Mucosa of rectum (tissue), 2 donors: ENCODE measurements around the gene STK32B.

Source experiments
- H3K27ac ChIP-seq, 2 donors: one replicate each; pipeline ENCODE4 v1.7.0; 2013; ENCODE audit warnings: inconsistent platforms in 2 of 2, low read depth in 2 of 2, low read length in 2 of 2
- H3K27me3 ChIP-seq, 2 donors: one replicate each; pipeline ENCODE4 v1.7.0; 2013; ENCODE audit warnings: low read length in 2 of 2; ENCODE audit not compliant: control insufficient read depth in 2 of 2, insufficient read depth in 2 of 2
- H3K36me3 ChIP-seq, 2 donors: one replicate each; pipeline ENCODE4 v1.7.0; 2013; ENCODE audit warnings: low read length in 2 of 2; ENCODE audit not compliant: control insufficient read depth in 2 of 2, insufficient read depth in 2 of 2
- H3K4me1 ChIP-seq, 2 donors: one replicate each; pipeline ENCODE4 v1.7.0; 2013; ENCODE audit warnings: low read length in 2 of 2, mild to moderate bottlenecking in 1 of 2; ENCODE audit not compliant: control insufficient read depth in 2 of 2, insufficient read depth in 2 of 2
- H3K4me3 ChIP-seq, 2 donors: one replicate each; pipeline ENCODE4 v1.7.0; 2013; ENCODE audit warnings: low read length in 2 of 2
- H3K9ac ChIP-seq, 2 donors: one replicate each; pipeline ENCODE4 v1.7.0; 2013; ENCODE audit warnings: low read length in 2 of 2, low read depth in 1 of 2, mild to moderate bottlenecking in 1 of 2
- H3K9me3 ChIP-seq, 2 donors: one replicate each; pipeline ENCODE4 v1.7.0; 2013; ENCODE audit warnings: low read length in 2 of 2; ENCODE audit not compliant: control insufficient read depth in 2 of 2
- donor health status: healthy.
- donor health status: Normal muscosa, but diverticular disease.

Gene STK32B

GRCh38 chr4:5128569-5128968 is 77.3 kb downstream of the STK32B start:
- Histone ChIP-seq H3K36me3 (no peaks in the 10 kb centered on the region), H3K4me3 (no peak overlapping the region), H3K9me3 (no peaks in the 10 kb centered on the region), H3K27ac (no peak overlapping the region), H3K27me3 (no peaks in the 10 kb centered on the region), H3K4me1 (no peaks in the 10 kb centered on the region), H3K9ac (no peak overlapping the region)

DNA sequence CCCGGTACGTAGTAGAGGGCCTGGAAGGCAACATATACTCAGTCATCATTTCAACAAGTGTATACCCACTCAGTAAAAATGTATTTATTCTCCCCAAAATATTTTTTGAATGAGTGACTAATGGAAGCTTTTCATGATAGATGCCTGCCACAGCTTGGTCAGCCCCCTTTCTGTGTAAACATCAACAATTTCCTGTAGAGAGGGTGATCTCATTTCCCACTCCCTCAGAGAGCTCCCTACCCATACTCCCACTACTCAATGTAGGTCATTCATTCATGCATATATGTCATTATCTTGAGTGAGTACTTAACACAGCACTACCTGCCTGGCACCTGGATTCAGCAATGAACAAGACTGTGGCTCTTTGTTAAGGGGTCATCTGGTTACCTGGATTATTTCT is 81.9 kb downstream of the STK32B start:
- Histone ChIP-seq H3K27me3 (no peaks in the 10 kb centered on the region), H3K4me3 (no peak overlapping the region), H3K27ac (no peak overlapping the region), H3K36me3 (no peaks in the 10 kb centered on the region), H3K9me3 (no peaks in the 10 kb centered on the region), H3K9ac (no peak overlapping the region), H3K4me1 (no peaks in the 10 kb centered on the region)

DNA sequence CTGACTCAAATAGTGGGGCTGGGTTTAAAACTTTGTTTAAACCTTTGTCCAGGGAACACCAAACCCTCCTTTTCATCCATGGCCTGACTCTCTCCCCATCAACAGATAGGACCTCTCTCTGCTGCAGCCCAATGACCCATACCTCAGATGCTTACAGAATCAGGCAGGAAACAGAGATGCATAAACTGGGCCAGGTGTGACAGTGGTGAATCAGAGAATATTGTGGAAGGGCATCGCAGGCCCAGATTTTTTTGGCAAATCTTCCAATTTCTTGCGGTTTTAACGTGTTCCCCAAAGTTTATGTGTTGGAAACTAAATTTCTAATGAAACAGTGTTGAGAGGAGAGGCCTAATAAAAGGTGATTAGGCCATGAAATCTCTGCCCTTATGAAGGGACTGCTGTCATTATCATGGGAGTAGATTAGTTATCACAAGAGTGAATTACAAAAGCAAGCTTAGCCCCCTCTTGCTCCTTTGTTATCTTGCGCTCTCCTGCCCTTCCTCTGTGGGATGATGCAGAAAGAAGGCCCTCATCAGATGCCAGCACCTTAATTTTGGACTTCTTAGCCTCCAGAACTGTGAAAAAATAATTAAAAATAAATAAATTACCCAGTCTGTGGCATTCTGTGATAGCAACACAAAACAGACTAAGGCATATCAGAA is 82.8 kb downstream of the STK32B start:
- no peak overlapping the region for H3K27ac ChIP-seq
- no peaks in the 10 kb centered on the region for H3K36me3 ChIP-seq
- H3K27me3 ChIP-seq: no peaks in the 10 kb centered on the region

GRCh38 chr4:5134620-5135019 is 83.3 kb downstream of the STK32B start:
- Histone ChIP-seq H3K4me1 (no peaks in the 10 kb centered on the region), H3K4me3 (no peak overlapping the region)

More for the DNA sequence above, 82.8 kb downstream of the STK32B start:
- Histone ChIP-seq H3K9me3 (no peaks in the 10 kb centered on the region), H3K4me3 (no peak overlapping the region), H3K4me1 (no peaks in the 10 kb centered on the region), H3K9ac (no peak overlapping the region)

DNA sequence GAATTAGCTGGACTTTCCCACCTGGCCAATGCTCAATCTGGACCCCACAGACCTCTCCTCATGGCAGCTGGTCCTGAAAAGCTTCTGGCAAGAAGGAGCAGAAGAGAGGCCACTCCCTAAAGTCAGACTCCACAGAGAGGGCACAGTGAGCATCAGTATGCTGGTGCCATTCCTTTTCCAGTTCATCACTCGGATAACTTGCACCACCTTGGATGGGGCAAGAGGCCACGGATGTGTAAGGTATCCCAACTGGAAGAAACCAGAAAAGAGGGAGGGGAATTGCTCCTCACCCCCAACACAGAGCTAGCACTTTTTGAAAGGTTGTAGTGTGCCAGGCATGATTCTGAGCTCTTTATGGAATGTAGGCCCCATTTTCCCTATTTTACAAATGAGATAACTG is 85.9 kb downstream of the STK32B start:
- no peaks in the 10 kb centered on the region for H3K36me3 ChIP-seq
- H3K9ac ChIP-seq: no peak overlapping the region
- no peaks in the 10 kb centered on the region for H3K9me3 ChIP-seq
- H3K4me3 ChIP-seq: no peak overlapping the region
- H3K27ac ChIP-seq: no peak overlapping the region
- H3K27me3 ChIP-seq: no peaks in the 10 kb centered on the region
- H3K4me1 ChIP-seq: no peaks in the 10 kb centered on the region

More at GRCh38 chr4:5134620-5135019, 83.3 kb downstream of the STK32B start:
- Histone ChIP-seq H3K9ac (no peak overlapping the region), H3K27me3 (no peaks in the 10 kb centered on the region), H3K27ac (no peak overlapping the region), H3K36me3 (no peaks in the 10 kb centered on the region), H3K9me3 (no peaks in the 10 kb centered on the region)

- no peaks in the 10 kb centered on the region for H3K9me3 ChIP-seq
- H3K4me3 ChIP-seq: no peak overlapping the region
- H3K36me3 ChIP-seq: no peaks in the 10 kb centered on the region
- no peak overlapping the region for H3K27ac ChIP-seq
- no peaks in the 10 kb centered on the region for H3K4me1 ChIP-seq
- H3K27me3 ChIP-seq: no peaks in the 10 kb centered on the region
- no peak overlapping the region for H3K9ac ChIP-seq
These were observed 86.6 kb downstream of the STK32B start for GRCh38 chr4:5137927-5138326.

GRCh38 chr4:5138389-5138788 is 87.1 kb downstream of the STK32B start:
- H3K27me3 ChIP-seq: no peaks in the 10 kb centered on the region
- no peak overlapping the region for H3K9ac ChIP-seq
- no peaks in the 10 kb centered on the region for H3K4me1 ChIP-seq
- H3K27ac ChIP-seq: no peak overlapping the region
- H3K36me3 ChIP-seq: no peaks in the 10 kb centered on the region
- H3K9me3 ChIP-seq: no peaks in the 10 kb centered on the region
- H3K4me3 ChIP-seq: no peak overlapping the region

- H3K9ac ChIP-seq: no peak overlapping the region
These were observed 87.9 kb downstream of the STK32B start for GRCh38 chr4:5139141-5139540.

DNA sequence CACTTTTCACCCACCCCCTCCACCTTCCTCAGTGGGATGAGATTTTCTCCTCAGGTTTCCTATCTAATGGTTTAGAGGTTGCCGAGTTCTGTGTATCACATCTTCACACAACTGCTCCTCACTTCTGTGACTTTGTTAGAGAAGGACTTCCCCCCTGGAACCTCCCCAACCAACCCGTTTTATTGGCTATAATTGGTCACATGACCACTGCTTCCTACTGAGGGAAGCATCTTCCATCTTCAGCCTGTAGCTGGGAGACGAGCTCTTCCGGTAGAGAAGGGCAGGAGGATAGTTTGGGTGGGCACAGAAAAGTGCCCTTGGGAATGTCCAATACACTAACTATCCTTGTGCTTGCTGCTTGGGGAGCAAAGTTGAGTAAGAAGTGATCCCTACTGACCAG is 90.5 kb downstream of the STK32B start:
- no peaks in the 10 kb centered on the region for H3K36me3 ChIP-seq
- no peak overlapping the region for H3K9ac ChIP-seq
- no peak overlapping the region for H3K27ac ChIP-seq
- H3K9me3 ChIP-seq: no peaks in the 10 kb centered on the region
- H3K4me1 ChIP-seq: no peaks in the 10 kb centered on the region
- H3K27me3 ChIP-seq: no peaks in the 10 kb centered on the region
- no peak overlapping the region for H3K4me3 ChIP-seq

More at GRCh38 chr4:5139141-5139540, 87.9 kb downstream of the STK32B start:
- Histone ChIP-seq H3K36me3 (no peaks in the 10 kb centered on the region), H3K4me3 (no peak overlapping the region), H3K27me3 (no peaks in the 10 kb centered on the region), H3K4me1 (no peaks in the 10 kb centered on the region), H3K9me3 (no peaks in the 10 kb centered on the region), H3K27ac (no peak overlapping the region)

- no peaks in the 10 kb centered on the region for H3K4me1 ChIP-seq
- H3K4me3 ChIP-seq: no peak overlapping the region
- H3K9me3 ChIP-seq: no peaks in the 10 kb centered on the region
These were observed 91.4 kb downstream of the STK32B start for GRCh38 chr4:5142726-5143125.

More at GRCh38 chr4:5142726-5143125, 91.4 kb downstream of the STK32B start:
- Histone ChIP-seq H3K9ac (no peak overlapping the region), H3K27ac (no peak overlapping the region), H3K27me3 (no peaks in the 10 kb centered on the region), H3K36me3 (no peaks in the 10 kb centered on the region)
